RWPE1 (cell line): Measurements from ENCODE around the gene ST6GALNAC3.

Experiments
- CTCF ChIA-PET: fragments of 350-600 bp; sonication (Branson Sonifier 250); formaldehyde crosslinking; extraction: SDS; loops from one replicate; lab custom pipeline; 2021; lab: Yijun Ruan, JAX
- POLR2A ChIA-PET: fragments of 400-600 bp; formaldehyde crosslinking; extraction: SDS; loops from one replicate; lab custom pipeline; 2020; ENCODE audit warnings: antibody characterized with exemption; ENCODE audit not compliant: low non-redundant PET; lab: Yijun Ruan, JAX
- DNase-seq: peaks from one replicate; pipeline ENCODE4 v3.0.0; 2012; ENCODE audit warnings: low spot score
- H3K27ac ChIP-seq: fragments of 450-650 bp; 2 replicates; pipeline ENCODE4 v1.5.1; 2017
- TF ChIP-seq, protein P1 (sequence below): fragments of 450-650 bp; conservative IDR thresholded peaks from 2 replicates; pipeline ENCODE4 v1.5.1; 2017; ENCODE audit warnings: low read depth, mild to moderate bottlenecking

ST6GALNAC3 gene

DNA sequence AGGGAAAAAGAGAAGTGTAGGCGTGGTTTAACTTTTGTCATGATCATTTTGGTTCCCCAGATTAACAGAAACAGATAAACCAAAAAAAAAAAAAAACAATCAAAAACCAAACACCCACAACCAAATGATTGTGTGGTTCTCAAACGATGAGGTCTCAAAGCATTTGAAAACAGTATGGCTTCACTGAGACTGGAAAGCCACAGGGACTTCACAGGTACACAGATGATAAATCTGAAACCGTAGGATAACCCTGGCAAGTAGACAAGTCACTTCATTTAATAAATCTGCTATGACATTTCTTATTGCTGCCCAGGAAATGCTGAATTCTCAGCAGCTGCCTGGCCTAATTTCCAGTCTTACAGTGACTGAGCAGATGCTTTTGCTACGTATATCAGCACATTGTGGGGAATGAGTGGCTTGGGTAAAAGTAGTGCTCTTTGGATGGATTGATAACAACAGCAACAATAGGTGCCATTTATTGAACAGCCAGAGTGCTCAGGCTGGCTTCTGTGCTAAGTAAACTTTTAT lies 6.1 kb downstream of the ST6GALNAC3 start:
- TF ChIP-seq, protein P1, sequence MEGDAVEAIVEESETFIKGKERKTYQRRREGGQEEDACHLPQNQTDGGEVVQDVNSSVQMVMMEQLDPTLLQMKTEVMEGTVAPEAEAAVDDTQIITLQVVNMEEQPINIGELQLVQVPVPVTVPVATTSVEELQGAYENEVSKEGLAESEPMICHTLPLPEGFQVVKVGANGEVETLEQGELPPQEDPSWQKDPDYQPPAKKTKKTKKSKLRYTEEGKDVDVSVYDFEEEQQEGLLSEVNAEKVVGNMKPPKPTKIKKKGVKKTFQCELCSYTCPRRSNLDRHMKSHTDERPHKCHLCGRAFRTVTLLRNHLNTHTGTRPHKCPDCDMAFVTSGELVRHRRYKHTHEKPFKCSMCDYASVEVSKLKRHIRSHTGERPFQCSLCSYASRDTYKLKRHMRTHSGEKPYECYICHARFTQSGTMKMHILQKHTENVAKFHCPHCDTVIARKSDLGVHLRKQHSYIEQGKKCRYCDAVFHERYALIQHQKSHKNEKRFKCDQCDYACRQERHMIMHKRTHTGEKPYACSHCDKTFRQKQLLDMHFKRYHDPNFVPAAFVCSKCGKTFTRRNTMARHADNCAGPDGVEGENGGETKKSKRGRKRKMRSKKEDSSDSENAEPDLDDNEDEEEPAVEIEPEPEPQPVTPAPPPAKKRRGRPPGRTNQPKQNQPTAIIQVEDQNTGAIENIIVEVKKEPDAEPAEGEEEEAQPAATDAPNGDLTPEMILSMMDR, result no peak
- DNase-seq, result no peak
- CTCF ChIA-PET, result interaction anchor here (0.6 kb wide), 1 partner anchor 50 kb away, joined by 9 read pairs; no protein-coding TSS in a partner anchor
- H3K27ac ChIP-seq, result no peak overlapping the region
- POLR2A ChIA-PET, result no interaction called here

DNA sequence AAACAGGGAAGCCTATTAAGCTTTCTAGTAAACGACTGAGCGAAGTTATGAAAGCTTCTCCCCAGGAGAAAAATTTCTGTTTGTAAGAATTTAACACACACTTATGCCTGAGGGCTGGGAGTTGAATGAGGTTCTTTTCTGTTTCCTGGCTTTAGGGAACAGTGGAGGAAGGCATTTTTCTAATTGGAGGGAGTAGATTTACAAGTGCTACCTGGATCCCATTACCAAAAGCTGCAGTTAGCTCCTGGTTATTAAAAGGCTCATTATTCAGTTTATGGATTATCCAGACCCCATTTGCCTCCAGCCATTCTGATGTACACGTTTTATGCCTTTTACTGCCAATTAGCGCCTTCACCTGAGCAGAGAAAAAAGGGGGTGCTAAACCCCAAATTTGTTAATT lies 7.5 kb downstream of the ST6GALNAC3 start:
- TF ChIP-seq, protein P1, result no peak
- ChIA-PET POLR2A (no interaction called here), CTCF (interaction anchor here (0.7 kb wide), 1 partner anchor 61 kb away, joined by 4 read pairs; no protein-coding TSS in a partner anchor)
- H3K27ac ChIP-seq, result no peak overlapping the region
- no peak for DNase-seq

DNA sequence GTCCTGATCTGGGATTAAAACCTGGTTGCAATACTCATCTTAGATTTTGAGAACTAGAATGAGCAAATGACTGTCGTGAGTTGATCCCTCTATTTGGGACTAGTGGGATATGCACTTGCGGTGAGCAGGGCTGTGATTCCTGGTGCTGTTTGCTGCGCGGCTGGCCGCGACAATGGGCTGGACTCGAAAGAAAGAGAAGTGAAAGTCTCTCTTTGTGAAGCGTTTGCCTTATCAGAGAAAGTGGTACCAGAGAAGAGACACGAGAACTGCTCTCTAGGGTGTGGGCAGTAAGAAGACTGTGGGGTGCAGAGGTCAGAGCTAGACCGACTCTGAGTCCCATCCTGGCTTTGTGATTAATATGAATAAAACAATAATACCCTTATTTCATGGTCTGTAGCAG lies 8.6 kb downstream of the ST6GALNAC3 start:
- ChIA-PET POLR2A (no interaction called here), CTCF (interaction anchor here (0.6 kb wide), 1 partner anchor 59 kb away, joined by 4 read pairs; no protein-coding TSS in a partner anchor)
- H3K27ac ChIP-seq, result no peak overlapping the region
- no peak for DNase-seq
- TF ChIP-seq, protein P1, result no peak

DNA sequence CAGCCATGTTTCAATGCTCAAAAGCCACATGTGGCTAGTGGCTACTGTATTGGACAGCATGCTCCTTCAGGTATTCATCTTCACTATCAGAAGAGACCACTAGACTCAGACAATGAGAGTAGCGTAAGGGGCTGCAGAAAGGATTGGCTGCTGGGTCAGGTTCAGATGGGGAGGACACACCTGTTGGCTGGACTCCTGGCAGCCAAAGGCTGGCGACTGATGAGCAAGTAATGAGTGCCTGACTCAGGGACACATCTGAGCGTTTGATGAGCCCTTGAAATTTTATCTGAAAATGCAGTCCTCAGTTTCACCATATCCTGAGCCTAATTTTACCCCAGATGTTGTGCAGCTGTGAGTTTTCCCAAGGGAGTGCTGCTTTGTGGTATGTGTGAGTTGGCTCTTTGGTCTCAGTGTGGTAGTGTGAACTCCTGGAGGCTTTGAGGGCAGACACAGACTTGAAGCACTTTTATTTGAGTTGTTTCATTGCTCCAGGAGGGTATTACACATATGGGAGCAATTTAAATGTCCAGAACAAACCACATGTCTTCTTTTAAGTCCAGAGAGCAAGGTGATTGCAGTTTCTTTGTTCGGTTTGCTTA lies 9.6 kb downstream of the ST6GALNAC3 start:
- POLR2A ChIA-PET, result no interaction called here
- DNase-seq, result no peak
- CTCF ChIA-PET, result no interaction called here
- TF ChIP-seq, protein P1, result no peak
- no peak overlapping the region for H3K27ac ChIP-seq

DNA sequence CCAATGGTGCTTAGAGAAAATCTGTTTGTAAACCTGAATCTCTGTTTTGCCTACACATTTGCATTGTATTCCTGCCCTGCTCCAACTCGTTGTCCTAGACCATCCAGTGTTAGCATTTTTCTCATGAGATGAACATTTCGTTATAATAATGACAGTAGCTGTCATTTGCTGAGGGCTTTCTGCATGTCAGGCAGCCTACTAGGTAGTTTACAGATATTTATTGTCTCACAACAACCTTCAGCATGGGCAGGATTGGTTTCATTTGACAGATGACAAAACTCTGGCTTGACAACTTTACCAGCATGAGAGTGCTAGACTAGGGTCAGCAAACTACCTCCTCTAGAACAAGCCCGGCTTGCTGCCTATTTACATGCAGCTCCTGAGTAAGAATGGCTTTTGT lies 10.1 kb downstream of the ST6GALNAC3 start:
- DNase-seq, result no peak
- CTCF ChIA-PET, result no interaction called here
- POLR2A ChIA-PET, result no interaction called here
- TF ChIP-seq, protein P1, result no peak
- no peak overlapping the region for H3K27ac ChIP-seq

DNA sequence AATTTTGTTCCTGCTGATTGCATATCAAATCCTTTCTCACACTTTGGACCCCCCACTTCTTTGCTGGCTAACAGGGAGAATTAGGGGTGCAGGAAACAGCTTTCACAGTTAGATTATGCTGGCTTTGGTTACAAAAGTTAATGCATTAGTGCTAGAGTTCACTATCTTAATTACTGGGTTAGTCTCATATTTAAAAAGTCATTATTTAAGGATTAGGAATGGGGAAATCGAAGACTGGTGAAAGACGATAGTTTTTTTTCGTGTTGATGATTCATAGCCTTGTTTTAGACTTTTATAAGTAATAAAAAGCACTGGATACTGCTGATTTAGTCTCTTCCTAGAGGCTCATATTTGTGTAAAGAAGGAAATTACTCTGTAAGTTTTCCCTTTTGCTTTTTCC lies 11.6 kb downstream of the ST6GALNAC3 start:
- CTCF ChIA-PET, result no interaction called here
- TF ChIP-seq, protein P1, result no peak
- POLR2A ChIA-PET, result no interaction called here
- no peak for DNase-seq
- no peak overlapping the region for H3K27ac ChIP-seq
